ENCODE measurements around the gene DNAI4.
"Not testable (repeated sequence)": the region's sequence is repeated elsewhere in the genome, so short reads cannot be mapped to it uniquely, and the experiment has no call there.

The DNAI4 gene, protein sequence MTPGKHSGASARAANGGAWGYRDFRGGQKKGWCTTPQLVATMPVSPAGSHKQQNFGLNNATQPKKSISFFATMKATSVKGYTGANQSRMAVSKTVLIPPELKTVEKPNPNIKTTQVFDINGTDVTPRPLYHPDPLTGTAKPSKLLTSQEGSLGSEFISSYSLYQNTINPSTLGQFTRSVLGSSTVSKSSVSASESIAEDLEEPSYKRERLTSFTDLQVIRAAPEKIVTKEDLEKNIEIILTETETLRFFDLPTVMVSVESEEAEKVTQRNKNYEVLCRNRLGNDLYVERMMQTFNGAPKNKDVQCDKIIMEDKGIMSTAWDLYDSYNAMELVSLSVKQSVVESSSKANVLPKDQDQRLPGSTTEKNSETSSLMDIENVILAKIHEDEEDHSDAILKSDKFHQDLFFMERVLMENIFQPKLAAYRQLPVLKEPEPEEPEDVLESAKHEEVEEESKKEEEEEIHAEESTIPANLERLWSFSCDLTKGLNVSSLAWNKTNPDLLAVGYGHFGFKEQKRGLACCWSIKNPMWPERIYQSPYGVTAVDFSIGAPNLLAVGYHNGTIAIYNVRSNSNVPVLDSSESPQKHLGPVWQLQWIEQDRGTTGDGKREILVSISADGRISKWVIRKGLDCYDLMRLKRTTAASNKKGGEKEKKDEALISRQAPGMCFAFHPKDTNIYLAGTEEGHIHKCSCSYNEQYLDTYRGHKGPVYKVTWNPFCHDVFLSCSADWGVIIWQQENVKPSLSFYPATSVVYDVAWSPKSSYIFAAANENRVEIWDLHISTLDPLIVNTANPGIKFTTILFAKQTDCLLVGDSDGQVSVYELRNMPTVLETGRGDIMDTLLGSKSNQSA

DNA sequence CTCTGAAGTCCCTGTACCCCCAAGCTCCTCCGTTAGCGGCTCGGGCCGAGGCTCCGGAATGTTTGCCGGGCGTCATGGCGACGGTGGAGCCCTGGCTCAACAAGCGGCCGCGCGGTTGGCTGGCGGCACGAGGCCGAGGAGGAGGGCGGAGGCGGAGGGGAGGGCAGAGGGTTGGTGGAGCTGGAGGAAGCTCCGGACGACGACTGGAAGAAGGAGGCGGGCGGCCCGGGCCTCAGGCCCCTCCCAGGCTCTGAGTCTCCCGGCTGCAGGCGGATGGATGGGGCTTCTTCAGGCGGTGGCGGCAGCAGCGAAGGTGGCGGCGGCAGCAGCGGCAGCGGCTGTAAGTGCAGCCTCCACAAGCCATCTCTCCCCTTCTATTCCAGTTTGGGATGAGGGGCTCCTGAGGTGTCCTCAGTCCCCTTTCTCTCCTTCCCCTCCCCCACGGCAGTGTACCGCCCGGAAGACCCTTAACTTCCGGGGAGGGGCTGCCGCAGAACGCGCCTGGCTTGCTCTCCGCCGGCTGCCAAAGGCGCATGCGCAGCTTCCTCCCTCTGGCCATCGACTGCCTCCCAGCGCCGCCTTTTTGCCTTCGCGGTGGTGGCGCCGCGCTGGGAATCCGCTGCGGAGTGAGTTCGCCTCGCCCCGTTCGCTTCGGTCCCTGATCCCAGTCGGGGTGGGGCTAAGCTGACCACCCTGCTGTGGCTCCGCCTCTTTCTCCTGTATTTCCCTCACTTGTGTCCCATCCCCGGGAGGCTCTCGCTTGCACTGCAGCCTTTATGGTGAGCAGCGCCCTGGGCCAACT lies at the start of gene DNAI4, which contains the start of gene MIER1:
Gene DNAI4 (minus strand): TSS at position 101 of the 802 bp plus-strand sequence. CDS start 25 bp downstream, at position 76.
Gene MIER1 (plus strand): TSS at position 235 of the 802 bp plus-strand sequence. CDS start 39 bp downstream, at position 274.
- DNase-seq = peak; percentile 97

DNA sequence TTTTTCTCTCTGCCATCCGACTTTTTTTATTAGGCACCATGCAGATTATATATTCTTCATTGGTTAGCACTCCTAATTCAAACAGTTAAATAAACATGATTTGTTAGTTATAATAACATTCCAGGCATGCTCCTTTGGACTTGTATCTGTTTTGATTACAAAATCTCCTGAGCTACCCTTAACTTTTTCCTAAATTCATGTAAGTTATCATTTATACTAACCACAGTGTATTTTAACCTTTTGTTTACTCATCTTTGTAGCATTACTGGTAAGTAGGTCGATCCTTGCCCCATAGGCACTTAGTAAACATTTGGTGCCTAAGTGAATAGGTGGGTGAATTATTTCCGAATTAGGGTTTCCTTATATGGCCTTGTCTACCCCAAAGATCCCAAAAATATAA lies 43.9 kb upstream of the DNAI4 start:
- no peak for DNase-seq

DNA sequence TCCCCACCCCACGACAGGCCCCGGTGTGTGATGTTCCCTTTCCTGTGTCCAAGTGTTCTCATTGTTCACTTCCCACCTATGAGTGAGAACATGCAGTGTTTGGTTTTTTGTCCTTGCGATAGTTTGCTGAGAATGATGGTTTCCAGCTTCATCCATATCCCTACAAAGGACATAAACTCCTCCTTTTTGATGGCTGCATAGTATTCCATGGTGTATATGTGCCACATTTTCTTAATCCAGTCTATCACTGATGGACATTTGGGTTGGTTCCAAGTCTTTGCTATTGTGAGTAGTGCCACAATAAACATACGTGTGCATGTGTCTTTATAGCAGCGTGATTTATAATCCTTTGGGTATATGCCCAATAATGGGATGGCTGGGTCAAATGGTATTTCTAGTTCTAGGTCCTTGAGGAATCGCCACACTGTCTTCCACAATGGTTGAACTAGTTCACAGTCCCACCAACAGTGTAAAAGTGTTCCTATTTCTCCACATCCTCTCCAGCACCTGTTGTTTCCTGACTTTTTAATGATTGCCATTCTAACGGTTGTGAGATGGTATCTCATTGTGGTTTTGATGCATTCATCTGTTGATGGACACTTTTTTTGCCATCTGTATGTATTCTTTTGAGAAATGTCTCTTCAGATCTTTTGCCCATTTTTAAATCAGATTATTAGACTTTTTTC lies 41.7 kb upstream of the DNAI4 start:
- not testable (repeated sequence) for DNase-seq

DNA sequence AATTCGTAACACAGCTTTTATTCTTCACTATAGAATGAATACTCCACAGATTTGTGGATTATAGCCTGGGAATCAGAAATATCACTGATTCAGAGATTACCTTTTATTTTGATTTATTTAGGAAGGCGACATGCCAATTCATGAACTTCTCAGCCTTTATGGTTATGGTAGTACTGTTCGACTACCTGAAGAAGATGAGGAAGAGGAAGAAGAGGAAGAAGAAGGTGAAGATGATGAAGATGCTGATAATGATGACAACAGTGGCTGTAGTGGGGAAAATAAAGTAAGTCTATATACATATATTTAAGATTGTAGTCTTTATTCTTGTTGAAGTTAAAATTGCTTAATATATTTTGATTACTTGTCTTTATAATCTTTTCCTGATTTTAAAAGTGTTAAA lies 33.3 kb upstream of the DNAI4 start:
- DNase-seq = no peak

DNA sequence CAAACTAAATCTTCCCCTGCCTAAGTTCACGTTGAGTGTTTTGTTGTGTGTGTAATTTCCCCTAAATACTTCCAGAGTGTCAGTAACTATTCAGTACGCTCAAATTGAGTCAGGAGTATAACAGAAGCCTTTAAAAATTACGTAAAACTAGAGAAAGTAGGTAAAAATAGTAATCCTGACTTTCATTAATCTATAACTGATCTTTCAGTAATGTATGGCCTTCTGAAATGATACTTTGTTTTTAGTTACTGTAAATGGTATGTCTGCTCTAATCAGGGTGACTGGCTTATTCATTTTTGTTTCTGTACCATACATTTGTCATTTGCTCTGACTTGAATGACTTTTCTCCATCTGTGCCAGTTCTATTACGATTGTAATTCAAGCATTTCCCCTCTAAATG lies 29.6 kb upstream of the DNAI4 start:
- no peak for DNase-seq

DNA sequence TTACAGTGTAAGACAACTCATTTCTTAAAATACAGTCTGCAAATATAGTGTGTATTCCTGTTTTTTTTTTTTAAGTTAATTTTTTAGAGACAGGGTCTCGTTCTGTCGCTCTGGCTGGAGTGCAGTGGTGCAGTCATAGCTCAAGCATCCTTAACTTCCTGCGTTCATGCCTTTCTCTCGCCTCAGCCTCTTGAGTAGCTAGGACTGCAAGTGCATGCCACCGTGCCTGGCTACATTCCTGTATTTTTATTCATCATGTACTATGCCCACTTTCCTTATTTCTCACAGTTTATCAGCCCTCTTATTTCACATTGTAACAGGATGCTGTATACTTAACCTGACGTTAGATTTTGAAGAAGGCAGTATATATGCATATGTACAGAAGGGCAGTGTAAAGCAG lies 26.9 kb upstream of the DNAI4 start:
- no peak for DNase-seq

DNA sequence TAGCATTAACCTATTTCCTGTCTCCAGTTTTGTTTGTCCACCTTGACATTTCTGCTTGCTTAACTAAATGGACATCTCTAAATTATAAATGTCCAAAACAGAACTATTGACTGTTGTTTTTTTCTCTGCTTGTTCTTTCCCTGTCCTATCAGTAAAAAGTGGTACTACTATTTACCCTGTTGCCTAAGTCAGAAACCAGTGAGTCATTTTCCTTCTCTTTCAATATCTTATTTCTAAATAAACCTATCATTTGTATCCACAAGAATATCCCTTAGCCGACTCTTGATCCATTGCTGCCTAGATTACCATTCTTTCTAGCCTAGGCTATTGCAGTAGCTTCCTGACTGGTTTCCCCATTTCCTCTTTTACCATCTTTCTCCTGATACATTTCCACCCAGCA lies 22.6 kb upstream of the DNAI4 start:
- no peak for DNase-seq

DNA sequence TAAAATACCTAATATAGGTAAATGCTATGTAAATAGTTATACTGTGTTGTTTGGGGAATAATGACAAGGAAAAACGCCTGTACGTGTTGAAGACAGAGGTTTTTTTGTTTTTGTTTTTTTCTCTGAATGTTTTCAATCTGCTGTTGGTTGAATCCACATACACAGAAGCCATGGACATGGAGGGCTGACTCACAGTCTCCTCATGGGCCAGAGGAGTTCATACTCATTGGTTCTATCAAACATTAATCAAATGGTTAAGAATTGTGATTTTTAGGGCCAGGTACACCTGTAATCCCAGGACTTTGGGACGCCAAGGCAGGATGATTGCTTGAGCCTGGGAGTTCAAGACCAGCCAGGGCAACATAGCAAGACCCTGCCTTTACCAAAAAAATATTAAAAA lies 20.7 kb upstream of the DNAI4 start:
- DNase-seq = no peak

DNA sequence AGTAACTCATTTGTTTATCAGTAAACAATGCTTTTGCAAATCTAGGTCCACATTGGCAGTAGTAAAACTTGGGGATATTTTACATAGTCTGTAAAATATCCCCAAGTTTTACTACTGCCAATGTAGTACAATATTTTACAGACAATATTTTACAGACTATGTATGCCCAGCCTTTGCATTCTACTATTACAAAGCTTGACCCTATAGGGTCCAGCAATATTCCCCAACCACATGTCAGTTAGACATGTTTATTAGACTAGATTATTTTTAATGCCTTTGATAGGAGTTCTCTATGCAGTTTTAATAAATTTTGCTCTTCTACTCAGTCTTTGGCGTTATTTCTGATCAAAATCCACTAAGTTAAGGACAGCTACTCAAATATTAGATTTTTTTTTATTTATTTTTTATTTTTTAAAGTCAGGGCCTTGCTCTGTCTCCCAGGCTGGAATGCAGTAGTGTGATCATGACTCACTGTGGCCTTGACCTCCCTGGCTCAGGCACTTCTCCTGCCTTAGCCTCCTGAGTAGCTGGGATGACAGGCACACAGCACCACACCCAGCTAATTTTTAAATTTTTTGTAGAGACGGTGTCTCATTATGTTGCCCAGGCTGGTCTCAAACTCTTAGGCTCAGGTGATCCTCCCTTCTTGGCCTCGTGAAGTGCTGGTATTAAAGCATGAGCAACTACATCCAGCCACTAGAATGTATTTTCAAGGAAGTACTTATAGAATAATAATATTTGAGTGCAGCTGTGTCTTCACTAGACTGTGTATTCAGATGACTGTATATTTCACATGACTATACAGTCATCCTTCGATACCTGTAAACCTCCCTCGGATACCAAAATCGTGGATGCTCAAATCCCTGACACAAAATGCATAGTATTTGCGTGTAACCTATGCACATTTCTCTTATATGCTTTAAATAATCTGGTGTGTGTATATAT lies 19.9 kb upstream of the DNAI4 start:
- DNase-seq = no peak

DNA sequence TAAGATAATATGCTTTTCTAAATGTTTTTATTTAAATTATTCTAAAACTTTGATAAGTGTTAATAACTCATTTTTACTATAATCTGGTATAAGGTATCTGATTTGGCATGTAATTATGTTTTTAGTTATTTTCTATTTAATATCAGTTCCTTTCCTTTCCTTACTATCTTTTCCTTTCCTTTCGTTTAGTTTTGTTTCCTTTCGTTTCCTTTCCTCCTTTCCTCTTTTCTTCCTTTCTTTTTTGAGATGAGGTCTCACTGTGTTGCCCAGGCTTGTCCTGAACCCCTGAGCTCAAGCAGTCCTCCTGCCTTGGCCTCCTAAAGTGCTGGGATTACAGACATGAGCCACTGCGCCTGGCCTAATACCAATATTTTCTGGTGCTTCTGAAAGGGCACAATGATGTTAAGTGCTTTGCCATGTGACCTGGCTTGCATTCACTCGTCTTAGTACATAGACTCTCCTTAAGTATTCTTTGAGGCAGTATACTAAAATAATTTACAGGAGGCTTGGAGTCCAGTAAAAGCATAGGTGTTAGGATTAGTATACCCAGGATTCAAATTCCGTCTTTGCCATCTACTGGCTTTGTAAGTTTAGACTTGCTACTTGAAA lies 18.8 kb upstream of the DNAI4 start:
- no peak for DNase-seq

DNA sequence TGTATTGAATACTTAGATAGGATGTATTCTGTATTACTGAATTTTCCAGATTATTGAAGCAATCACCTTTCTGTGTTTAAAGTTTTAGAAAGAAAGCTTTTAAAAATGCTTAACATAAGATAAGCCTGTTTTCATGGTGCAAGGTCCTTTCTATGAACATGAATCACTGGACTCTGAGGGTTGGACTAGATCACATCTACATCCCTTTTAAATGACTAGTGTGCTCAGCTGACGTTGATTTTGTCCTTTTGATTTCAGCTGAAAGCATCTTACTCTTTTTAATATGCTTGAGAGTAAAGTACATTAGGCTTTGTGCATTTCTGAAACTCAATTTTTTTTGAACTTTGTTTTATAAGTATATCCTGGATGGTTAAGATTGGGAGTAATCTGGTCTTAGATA lies 16.3 kb upstream of the DNAI4 start:
- no peak for DNase-seq

DNA sequence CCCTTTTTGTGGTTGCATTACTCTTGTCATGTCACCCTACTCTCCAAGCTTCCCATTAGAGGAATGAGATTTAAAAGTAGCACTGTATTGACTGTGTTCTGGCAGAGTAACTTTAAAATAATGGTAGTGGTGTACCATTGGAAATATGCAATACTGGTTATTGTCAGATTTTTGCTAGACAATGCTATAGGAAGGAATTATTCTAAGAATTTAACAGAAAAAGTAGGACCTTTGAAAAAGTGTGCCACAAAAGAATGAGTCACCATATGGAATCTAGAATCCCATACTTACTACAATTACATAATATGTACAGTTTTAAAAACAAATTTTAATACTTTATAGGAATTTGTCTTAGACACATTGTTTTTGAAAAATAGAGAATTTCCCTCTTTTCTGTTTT lies 14.0 kb upstream of the DNAI4 start:
- no peak for DNase-seq

DNA sequence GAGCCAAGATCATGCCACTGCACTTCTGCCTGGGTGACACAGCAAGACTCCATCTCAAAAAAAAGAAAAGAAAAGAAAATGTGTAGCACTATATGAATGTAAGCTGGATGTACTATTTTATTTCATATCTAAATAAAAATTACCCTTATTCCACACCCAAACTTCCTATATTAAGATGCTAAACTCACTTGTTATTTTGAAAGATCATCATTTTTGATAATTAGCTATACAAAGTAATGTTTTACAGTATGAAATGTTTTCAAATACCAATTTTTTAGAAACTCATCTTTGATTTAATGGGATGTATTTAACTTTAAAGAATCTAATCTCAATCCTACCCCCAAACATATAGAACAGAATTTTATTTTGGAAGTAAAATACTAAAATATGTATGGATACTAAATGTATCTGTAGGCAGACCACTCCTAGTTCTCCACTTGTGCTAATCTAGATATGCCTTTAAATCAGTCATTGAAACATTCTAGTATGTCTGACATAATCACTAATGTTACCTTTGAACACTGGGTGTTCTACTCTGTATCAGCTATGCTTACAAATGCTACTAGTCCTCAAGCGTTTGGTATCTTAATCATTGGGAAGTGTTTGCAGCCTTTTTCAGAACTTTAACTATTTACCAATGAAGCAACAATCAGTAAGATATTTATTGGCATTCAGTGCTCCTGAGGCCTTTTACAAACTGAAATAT lies 13.0 kb upstream of the DNAI4 start:
- no peak for DNase-seq

DNA sequence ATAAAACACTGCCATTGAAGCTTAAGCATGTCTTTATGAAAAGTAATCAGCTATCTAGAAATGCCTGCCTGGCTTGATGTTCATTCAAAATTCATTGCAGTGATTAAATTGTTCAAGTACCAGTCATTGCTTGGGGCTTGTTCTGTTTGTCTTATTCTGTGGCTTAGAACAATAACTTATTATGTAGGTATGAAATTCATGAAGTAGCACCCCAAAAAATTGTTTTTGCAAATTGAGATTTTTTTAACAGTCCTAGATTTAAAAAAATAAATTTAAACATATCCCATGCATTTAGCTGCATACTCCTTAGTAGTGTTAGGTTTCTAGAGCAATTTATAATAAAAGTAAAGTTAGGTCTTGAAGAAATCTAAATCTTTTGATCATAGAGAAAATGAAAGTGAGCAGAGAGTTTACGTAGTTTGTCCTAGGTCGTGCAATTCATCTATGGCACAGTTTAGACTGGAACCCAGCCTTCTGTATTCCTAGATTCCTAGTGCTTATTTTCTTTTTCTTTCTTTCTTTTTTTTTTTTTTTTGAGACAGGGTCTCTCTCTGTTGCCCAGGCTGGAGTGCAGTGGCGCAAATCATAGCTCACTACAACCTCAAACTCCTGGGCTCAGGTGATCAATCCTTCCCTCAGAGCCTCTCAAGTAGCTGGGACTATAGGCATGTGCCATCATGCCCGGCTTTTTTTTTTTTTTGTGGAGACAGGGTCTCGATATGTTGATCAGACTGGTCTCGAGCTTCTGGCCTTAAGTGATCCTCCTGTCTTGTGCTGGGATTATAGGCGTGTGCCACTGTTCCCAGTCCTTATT lies 9.4 kb upstream of the DNAI4 start:
- DNase-seq = no peak

DNA sequence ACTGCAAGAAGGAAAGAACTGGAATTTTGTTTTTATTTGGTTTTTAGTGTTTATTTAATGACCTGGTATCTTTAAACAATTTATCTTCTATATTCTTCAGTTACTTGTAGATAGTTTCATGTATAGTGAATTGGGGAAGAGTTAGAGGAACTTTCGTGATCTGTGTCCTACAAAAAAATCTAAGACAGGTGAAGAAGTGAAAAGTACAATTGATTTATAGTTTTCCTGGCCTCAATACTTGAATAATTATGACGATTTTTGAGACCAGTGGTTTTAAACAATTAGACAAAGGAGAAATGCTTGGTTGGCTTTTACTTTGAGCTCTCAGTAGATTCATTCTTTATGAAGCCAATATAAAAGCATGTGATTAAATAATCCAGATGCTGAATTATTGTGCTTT lies 7.6 kb upstream of the DNAI4 start:
- no peak for DNase-seq

DNA sequence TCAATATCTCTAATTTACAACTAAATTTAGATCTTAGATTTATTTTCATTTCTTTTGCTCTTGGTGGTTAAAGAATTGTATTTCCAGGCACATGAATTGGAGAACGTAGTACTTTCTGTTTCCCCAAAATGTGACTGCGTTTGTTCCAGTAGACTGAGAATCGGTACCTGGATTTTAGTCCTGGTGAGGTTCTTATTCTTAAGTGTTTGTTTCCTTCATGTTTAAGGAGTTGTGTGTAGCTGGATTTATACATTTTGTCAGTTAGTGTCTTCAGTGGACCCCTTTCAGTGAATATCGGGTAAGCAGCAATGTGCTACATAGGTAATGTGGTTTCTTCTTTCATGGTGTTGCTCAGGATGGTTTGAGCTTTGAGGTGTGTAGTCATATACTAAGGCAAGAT lies 6.9 kb upstream of the DNAI4 start:
- no peak for DNase-seq

DNA sequence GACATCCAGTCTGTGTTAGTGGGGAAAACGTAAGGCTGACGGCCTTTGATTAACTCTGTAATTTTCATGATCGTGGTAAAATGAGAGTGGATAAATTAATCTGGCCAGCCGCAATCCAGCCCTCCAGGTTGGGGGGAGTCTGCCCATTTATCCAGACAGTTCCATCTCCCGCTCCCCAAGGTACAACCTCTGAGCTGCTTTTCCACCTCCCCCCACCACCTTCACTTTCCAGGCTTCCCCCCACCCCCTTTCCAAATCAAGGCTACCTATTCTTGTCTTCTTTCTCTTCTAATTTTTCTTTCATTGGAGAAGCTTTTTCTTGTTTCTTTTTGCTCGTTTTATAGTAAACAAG lies 6.1 kb upstream of the DNAI4 start:
- no peak for DNase-seq

DNA sequence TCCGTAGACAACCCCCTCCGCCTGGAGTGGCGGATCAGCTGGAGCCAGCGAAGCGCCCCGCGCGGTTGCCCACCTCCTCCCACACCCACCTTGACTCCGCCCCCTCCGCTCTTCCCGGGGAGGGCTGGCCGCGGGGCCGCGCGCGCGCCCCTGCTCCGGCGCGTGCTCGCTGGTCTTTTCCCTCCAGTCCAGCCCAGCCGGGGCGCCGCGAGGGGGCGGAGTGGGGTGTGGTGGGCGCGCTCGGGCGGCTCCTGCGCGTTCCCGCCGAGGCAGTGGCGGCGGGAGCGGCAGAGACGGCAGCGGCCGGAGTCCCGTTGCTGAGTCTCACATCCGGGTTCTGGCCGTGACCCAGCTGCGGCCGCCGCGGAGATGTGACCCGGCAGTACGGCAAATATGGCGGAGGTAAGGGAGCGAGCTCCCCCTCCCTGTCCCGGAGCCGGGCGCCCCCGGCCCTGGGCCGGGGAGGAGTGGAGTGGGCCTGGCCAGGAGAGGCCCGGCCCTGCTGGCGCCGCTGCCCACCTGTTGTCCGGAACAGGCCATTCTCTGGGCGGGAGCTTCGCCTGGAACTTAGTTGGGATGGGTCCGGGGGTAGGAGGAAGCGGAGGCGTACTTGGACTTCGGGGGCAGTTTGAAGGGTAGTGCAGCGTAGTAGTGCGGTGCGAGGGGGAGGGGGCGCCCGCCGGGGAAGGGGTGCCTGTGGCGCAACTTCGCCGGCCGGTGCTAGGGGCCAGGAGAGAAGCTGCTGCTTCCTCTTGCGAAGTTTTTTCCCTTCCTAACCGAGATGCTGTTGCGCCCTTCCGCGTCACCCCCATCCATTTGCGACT lies 5.6 kb upstream of the DNAI4 start:
- peak; percentile 93 for DNase-seq

DNA sequence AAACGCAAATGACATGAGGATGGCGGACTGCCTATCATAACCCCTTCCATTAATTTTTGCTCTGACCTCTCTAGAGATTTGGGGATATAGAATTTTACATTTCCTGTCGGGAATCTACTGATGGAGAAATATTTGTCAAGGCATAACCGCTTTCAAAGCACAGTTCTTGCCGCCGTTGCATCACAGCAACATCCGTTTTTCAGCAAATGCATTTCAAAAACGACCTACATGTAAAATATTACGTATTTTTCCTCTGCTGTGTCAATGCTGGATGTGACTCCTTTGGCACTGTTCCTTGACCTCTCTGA lies 5.0 kb upstream of the DNAI4 start:
- no peak for DNase-seq

Measured in midbrain (tissue), 1 donor.